Measurements from ENCODE around the gene APH1A.

GRCh38 chr1:150311762-150312161 is 42.9 kb upstream of the APH1A start:
- TF ChIP-seq POLR2A (IDR thresholded peaks at IDR 0.05; ENCODE audit: low read depth, low read length) (no peak), POLR2AphosphoS5 (IDR thresholded peaks at IDR 0.05; ENCODE audit: low read depth, low read length) (no peak)
